ENCODE results near the gene MED23.
"Not testable (repeated sequence)": the region's sequence is repeated elsewhere in the genome, so short reads cannot be mapped to it uniquely, and the experiment has no call there.

Gene MED23

GRCh38 chr6:131568726-131569125 is 59.3 kb downstream of the MED23 start:
- DNase-seq = no peak

GRCh38 chr6:131565056-131565455 is 63.0 kb downstream of the MED23 start:
- DNase-seq = no peak

- DNase-seq = no peak
Observed at GRCh38 chr6:131561925-131562707, 65.9 kb downstream of the MED23 start.

DNA sequence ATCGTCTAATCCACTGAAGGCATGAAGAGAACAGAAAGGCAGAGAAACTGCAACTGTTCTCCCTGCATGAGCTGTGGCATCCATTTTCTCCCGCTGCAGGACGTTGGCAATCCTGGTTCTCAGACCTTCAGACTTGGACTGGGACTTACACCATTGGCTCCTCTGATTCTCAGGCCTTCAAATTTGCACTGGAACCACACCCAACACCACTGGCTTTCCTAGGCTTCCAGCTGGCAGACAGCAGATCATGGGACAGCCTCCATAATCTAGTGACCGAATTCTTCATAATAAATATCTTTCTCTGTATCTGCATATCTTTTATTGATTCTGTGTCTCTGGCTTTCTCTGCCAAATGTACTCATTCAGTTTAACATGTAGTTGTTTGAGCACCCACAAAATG is 69.1 kb downstream of the MED23 start:
- no peak for DNase-seq

DNA sequence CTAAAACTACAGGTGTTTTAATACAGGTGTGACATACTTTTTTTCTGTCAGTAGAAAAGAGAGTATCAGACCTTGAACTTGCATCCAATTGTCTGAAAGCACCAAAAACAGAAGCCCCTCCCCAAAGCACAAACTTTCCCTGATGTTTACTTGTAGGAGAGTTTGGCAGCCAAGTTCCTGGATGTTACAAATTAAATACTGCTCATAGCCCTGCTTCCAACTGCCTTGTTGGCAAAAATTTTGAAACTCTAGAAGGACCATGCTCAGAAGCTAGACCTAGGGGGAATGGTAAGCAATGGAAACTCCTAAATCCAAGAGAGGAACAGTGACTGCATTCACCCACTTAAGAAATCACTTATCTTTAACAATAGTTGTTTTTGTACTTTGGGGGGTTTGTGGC is 72.0 kb downstream of the MED23 start:
- DNase-seq = no peak

GRCh38 chr6:131552572-131552971 is 75.5 kb downstream of the MED23 start:
- DNase-seq = no peak

- DNase-seq = no peak
Observed at GRCh38 chr6:131551902-131552301, 76.1 kb downstream of the MED23 start.

- no peak for DNase-seq
Observed at GRCh38 chr6:131549811-131550210, 78.2 kb downstream of the MED23 start.

DNA sequence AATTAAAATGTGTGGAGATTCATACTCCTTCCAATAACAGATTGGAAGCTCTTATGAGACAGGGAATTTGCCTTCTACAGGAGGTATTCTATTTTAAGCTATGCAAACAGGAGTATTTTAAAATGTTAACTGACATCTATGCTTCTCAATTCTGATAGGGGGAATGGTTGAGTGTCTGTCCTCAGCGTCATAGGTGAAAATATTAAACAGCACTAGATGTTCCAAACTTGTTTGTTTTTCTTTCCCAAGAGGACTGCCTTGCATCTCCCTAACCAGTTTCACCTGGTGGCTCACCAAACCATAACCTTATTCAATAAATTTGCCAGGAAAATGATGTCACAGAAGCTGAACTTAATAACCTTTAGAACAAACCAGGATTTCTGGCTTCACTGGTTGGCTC is 79.6 kb downstream of the MED23 start:
- no peak for DNase-seq

DNA sequence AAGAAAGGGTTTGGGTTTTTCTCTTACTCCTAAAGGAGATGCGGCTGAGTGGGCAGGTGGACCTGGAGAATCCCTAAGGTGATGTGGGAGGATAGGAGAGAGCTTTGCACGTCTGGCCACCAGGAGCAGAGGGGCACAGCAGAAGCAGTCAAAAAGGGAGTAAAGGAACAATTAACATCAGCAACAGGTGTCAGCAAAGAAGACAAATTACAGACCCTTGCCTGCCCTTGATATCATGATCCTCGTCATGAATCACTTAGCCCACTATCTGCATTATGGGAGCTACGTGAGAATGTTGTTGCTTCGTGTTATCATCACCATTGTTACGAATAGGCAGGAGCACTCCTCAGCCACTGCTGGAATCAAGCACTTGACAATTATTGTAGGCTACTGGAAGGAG is 80.6 kb downstream of the MED23 start:
- DNase-seq = no peak

DNA sequence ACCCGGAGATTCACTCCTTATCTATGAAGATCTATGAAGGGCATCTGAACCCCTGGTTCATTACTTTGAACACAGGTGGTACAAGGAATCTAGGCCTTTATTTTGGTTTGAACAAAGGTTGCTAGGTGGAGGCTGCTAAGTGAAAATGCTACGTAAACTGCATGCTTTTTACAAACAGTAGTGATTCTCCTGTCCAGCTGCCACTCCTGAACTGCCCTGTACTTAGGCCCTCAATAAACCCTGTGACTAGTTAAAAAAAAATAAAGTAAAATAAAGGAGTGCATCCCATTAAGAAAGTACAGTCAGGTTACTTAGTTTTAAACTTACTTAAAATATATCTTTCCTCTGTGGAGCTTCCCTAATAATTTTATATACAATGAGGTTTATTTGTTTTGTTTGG is 82.7 kb downstream of the MED23 start:
- DNase-seq = no peak

DNA sequence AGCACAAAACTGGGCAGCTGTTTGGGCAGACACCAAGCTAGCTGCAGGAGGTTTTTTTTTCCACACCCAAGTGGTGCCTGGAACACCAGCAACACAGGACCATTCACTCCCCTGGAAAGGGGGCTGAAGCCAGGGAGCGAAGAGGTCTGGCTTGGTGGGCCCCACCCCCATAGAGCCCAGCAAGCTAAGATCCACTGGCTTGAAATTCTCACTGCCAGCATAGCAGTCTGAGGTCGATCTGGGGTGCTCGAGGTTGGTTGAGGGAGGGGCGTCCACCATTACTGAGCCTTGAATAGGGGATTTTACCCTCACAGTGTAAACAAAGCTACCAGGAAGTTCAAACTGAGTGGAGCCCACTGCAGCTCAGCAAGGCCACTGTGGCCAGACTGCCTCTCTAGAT is 89.4 kb downstream of the MED23 start:
- DNase-seq = not testable (repeated sequence)

GRCh38 chr6:131532580-131533039 is 95.4 kb downstream of the MED23 start:
- no peak for DNase-seq

- DNase-seq = not testable (repeated sequence)
Observed at GRCh38 chr6:131531681-131532080, 96.4 kb downstream of the MED23 start.

- not testable (repeated sequence) for DNase-seq
Observed at GRCh38 chr6:131530936-131531335, 97.1 kb downstream of the MED23 start.

DNA sequence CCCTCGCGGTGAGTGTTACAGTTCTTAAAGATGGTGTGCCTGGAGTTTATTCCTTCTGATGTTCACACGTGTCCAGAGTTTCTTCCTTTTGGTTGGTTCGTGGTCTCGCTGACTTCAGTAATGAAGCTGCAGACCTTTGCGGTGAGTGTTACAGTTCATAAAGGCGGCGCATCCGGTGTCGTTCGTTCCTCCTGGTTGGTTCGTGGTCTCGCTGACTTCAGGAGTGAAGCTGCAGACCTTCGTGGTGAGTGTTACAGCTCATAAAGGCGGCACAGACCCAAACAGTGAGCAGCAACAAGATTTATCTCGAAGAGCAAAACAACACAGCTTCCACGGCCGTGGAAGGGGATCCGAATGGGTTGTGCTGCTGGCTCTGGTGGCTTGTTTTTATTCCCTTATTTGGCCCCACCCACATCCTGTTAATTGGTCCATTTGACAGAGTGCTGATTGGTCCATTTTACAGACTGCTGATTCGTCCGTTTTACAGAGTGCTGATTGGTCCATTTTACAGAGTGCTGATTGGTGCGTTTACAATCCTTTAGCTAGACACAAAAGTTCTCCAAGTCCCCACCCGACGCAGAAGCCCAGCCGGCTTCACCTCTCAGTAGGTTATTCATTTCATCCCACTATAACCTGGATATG is 103.2 kb downstream of the MED23 start:
- no peak for DNase-seq

- no peak for DNase-seq
Observed at GRCh38 chr6:131523988-131524673, 103.9 kb downstream of the MED23 start.
